GM10266 (cell line): ENCODE results near the gene TSC2.

Source experiments
- DNase-seq: peaks from one replicate; pipeline ENCODE4 v3.0.0; 2012; ENCODE audit errors: extremely low spot score
- TF ChIP-seq, protein P1 (sequence below): IDR thresholded peaks from 2 replicates; pipeline ENCODE4 v1.5.1; 2012; ENCODE audit warnings: mild to moderate bottlenecking, low read depth; ENCODE audit not compliant: control insufficient read depth, insufficient read depth; ENCODE audit errors: missing control alignments

The TSC2 gene

DNA sequence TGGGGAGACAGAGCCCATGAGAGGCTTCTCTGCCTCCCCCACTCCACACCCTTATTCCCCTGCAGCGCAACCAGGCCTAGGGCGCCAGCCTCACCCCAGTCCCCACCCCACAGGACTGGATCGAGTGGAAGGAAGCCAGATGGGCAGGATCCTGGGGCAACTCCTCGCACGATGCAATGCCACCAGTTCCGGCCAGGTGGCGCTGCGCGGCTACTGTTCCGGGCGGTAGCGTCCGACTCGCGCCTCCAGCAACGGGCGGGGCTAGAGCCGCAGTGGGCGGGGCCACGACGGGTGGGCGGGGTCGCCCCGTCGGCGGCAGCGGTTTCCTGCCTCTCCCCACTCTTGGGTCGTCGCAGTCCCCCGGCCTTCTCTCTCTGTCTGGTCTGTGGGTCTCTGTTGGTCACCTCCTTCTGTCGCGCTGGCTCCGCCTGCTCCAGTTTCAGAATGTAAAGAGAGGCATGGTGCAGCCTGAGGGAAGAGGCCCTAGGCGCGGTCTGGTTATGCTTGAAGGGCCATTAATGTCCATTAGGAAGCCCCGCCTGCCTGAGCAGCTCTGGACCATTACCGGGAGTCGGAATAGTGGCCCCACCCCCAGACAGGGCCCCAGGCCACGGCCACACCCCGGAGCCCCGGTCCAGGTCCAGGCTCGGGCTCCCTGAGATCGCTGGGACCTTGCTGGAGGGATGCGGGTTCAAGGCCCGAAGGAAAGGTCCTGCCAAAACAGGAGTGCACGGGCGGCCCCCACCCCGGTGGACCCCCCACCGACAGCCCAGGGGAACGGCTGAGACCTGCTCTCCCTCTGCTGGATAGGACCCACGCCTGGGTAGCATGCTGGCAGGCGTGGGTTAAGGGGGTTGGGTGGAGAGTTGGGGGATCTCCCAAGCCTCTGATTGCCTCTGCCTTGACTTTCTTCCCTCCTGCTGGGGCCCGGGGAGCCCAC, 24.4 kb upstream of the TSC2 start:
- TF ChIP-seq, protein P1, sequence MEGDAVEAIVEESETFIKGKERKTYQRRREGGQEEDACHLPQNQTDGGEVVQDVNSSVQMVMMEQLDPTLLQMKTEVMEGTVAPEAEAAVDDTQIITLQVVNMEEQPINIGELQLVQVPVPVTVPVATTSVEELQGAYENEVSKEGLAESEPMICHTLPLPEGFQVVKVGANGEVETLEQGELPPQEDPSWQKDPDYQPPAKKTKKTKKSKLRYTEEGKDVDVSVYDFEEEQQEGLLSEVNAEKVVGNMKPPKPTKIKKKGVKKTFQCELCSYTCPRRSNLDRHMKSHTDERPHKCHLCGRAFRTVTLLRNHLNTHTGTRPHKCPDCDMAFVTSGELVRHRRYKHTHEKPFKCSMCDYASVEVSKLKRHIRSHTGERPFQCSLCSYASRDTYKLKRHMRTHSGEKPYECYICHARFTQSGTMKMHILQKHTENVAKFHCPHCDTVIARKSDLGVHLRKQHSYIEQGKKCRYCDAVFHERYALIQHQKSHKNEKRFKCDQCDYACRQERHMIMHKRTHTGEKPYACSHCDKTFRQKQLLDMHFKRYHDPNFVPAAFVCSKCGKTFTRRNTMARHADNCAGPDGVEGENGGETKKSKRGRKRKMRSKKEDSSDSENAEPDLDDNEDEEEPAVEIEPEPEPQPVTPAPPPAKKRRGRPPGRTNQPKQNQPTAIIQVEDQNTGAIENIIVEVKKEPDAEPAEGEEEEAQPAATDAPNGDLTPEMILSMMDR: peak; percentile 98
- peak; percentile 99 for DNase-seq

DNA sequence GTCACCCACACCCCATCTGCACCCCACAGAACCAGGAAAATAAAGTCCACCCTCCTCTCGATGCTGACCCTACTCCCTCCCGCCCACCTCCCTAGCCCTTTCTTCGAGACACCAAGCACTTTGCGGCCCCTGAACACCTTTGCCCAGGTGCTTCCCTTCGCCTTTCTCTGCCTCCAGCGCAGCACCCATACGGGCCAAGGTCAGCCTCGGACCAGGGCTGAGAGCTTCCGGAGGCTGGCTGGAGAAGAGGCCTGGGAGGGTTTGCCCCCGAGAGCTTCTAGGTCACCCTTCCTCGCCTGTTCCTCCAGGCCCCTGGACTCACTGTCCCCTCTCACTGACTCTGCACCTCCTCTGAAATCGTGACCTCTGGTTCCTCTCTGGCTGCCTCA, 23.8 kb upstream of the TSC2 start:
- TF ChIP-seq, protein P1: no peak
- no peak for DNase-seq

DNA sequence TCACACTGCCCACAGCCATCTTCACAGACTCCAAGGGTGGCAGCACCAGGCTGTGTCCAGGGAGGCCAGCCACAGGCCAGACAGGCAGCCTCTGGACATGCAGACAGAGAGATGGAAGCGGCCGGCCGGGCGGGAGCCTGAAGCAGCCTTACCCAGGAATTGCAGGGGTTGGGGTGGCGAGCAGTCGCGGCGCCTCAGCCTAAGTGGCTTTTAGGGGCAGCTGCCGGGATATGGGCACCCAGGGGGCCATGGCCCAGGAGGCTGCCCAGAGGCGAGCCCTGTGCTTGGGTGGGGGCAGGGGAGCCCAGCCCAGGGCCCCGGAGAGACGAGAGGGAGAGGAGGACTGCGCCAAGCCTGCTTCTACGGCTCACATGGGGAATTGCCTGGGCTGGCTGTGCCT, 22.5 kb upstream of the TSC2 start:
- TF ChIP-seq, protein P1: no peak
- DNase-seq: no peak

DNA sequence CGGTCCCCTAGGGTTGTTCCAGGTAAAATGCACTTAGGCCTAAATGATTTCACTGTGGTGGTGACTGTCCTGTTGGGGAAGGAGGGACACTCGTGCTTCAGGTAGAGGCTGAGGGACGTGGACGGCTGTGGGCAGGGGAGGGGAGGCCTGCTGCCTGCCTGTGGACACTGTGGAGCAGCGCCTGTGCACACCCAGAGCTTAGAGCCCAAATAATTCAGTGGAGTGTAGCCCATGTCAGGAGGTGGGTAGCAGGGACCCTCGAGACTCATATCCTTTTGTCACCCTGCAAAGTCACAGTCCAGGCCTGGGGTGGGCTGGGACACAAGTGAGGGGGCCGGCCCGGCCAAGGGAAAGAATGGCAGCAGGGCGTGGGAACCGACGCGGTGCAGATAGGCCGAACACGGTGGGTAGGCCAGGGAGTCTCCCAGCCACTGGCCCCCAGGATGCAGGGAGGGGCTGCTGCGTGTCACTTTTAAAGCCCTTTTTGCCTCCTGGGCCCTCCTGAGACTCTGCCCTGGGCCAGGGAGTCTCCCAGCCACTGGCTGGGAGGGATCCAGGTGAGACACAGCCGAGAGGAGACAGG, 21.8 kb upstream of the TSC2 start:
- no peak for DNase-seq
- TF ChIP-seq, protein P1: no peak

DNA sequence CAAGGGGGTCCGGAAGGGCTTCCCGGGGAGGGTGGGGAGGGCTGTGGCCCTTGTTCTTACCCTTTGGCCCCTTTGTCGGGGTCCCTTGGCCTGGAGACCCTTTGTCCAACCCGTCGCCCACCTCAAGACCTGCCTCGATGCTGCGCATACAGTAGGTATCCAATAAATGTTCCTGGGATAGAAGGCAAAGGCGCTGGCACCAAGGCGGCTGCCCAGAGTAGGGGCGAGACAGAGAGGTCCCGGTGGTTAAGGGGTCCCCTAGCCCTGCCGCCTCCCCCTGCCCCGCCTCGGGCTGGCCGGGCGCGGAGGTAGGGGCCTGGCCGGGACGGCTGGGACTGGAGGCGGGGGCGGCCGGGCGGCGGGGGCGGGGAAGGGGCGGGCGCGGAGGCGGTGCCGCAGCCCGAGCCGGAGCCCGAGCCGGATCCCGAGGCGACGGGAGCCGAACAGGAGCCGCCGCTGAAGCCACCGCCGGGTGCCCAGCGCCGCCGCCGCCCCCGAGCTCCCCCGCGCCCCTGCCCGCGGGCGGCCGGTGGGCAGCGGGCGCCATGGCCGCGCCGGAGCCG, 21.2 kb upstream of the TSC2 start, which contains the start of gene NHERF2:
Gene NHERF2, plus strand, starts transcription at position 442 of the 563 bp plus-strand sequence. Its CDS starts 104 bp downstream, at position 546.
- DNase-seq: peak; percentile 65
- TF ChIP-seq, protein P1: no peak

DNA sequence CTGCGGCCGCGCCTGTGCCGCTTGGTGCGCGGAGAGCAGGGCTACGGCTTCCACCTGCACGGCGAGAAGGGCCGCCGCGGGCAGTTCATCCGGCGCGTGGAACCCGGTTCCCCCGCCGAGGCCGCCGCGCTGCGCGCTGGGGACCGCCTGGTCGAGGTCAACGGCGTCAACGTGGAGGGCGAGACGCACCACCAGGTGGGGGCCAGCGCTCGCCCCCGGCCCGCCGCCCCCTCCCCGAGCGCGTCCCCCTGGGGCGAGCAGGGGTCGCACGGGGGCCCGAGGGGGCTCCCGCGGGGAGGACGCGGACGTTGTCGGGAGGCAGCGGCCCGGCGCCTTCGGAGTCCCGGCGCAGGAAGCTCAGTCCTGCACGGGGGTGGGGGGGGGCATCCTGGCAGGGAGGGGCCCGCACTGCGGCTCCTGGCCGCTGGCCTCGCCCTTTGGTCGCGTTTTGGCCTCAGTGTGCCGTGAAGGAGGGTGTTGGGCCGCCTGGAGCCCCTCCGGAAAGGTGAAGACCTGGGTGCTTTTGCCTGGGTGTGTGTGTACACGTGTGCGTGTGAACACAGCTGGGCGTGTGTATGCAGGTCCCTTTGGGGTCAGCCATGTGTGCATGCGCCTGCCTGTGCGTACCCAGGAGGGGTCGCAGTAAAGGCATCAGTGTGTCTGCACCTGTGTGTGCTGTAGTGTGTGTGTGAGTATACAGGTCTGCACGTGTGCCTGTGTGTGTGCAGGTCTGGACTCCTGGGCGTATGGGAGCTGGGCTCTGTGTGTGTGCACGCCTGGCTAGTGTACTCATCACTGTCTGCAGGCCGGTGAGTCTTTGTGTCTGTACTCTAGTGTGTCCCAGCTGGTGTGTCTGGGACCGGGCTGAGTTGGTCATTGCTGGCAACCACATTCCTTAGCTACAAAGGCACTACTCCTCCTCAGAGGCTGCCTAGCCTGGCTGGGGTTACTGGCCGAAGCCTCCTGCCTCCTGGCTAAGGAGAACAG, 20.5 kb upstream of the TSC2 start:
- TF ChIP-seq, protein P1: no peak
- DNase-seq: no peak
